Measurements from ENCODE around the gene MSRB3. TPM values are rescaled to one million over a fixed set of nuclear protein-coding genes. Genes with fewer than 3 reads are reported as not detected.

MSRB3 gene
- total RNA-seq, 1 donor = 72.4 TPM

GRCh38 chr12:65343230-65343629 lies 64.7 kb downstream of the MSRB3 start:
- no peak for DNase-seq (ENCODE audit: insufficient read length, low spot score, missing footprints)
- Histone ChIP-seq H3K4me1 (ENCODE audit: insufficient read depth, low read length) (no peaks in the 10 kb centered on the region), H2AFZ (ENCODE audit: low read length) (no peak overlapping the region), H3K79me2 (ENCODE audit: insufficient read depth, low read length) (no peaks in the 10 kb centered on the region), H3K4me2 (ENCODE audit: insufficient read depth, low read length) (no peak overlapping the region), H3K27ac (ENCODE audit: low read depth, low read length) (no peak overlapping the region), H3K36me3 (ENCODE audit: insufficient read depth, low read length) (peaks cover 5% of the 10 kb centered on the region), H3K4me3 (ENCODE audit: insufficient read depth, low read length) (no peak overlapping the region), H3K27me3 (ENCODE audit: insufficient read depth, low read length) (no peaks in the 10 kb centered on the region), H4K20me1 (ENCODE audit: insufficient read depth, low read length) (no peaks in the 10 kb centered on the region), H3K9me3 (ENCODE audit: low read depth, low read length) (no peaks in the 10 kb centered on the region)
- no peak for TF ChIP-seq CTCF (IDR thresholded peaks at IDR 0.05; ENCODE audit: extremely low read depth, low read depth, low read length)

- Histone ChIP-seq H3K4me1 (ENCODE audit: insufficient read depth, low read length) (no peaks in the 10 kb centered on the region), H3K4me3 (ENCODE audit: insufficient read depth, low read length) (no peak overlapping the region), H4K20me1 (ENCODE audit: insufficient read depth, low read length) (no peaks in the 10 kb centered on the region), H3K79me2 (ENCODE audit: insufficient read depth, low read length) (no peaks in the 10 kb centered on the region), H2AFZ (ENCODE audit: low read length) (no peak overlapping the region), H3K4me2 (ENCODE audit: insufficient read depth, low read length) (no peak overlapping the region), H3K27me3 (ENCODE audit: insufficient read depth, low read length) (no peaks in the 10 kb centered on the region), H3K36me3 (ENCODE audit: insufficient read depth, low read length) (no peaks in the 10 kb centered on the region), H3K27ac (ENCODE audit: low read depth, low read length) (no peak overlapping the region), H3K9me3 (ENCODE audit: low read depth, low read length) (no peaks in the 10 kb centered on the region)
- no peak for DNase-seq (ENCODE audit: insufficient read length, low spot score, missing footprints)
- no peak for TF ChIP-seq CTCF (IDR thresholded peaks at IDR 0.05; ENCODE audit: extremely low read depth, low read depth, low read length)
Measured at GRCh38 chr12:65343801-65344200, 65.3 kb downstream of the MSRB3 start.

- H4K20me1 ChIP-seq (ENCODE audit: insufficient read depth, low read length) = no peaks in the 10 kb centered on the region
- H3K27me3 ChIP-seq (ENCODE audit: insufficient read depth, low read length) = no peaks in the 10 kb centered on the region
- no peaks in the 10 kb centered on the region for H3K9me3 ChIP-seq (ENCODE audit: low read depth, low read length)
- H3K36me3 ChIP-seq (ENCODE audit: insufficient read depth, low read length) = peaks cover 3% of the 10 kb centered on the region
- no peak overlapping the region for H3K27ac ChIP-seq (ENCODE audit: low read depth, low read length)
- peaks cover 5% of the 10 kb centered on the region for H3K4me1 ChIP-seq (ENCODE audit: insufficient read depth, low read length)
- DNase-seq (ENCODE audit: insufficient read length, low spot score, missing footprints) = no peak
- H2AFZ ChIP-seq (ENCODE audit: low read length) = no peak overlapping the region
- no peak overlapping the region for H3K4me2 ChIP-seq (ENCODE audit: insufficient read depth, low read length)
- H3K4me3 ChIP-seq (ENCODE audit: insufficient read depth, low read length) = no peak overlapping the region
- H3K79me2 ChIP-seq (ENCODE audit: insufficient read depth, low read length) = no peaks in the 10 kb centered on the region
- TF ChIP-seq CTCF (IDR thresholded peaks at IDR 0.05; ENCODE audit: extremely low read depth, low read depth, low read length) = no peak
Measured at GRCh38 chr12:65355461-65355860, 77.0 kb downstream of the MSRB3 start.

- Histone ChIP-seq H3K4me3 (ENCODE audit: insufficient read depth, low read length) (no peak overlapping the region), H4K20me1 (ENCODE audit: insufficient read depth, low read length) (no peaks in the 10 kb centered on the region), H2AFZ (ENCODE audit: low read length) (no peak overlapping the region), H3K27ac (ENCODE audit: low read depth, low read length) (peak overlapping the region; percentile 14), H3K36me3 (ENCODE audit: insufficient read depth, low read length) (peaks cover 7% of the 10 kb centered on the region), H3K4me1 (ENCODE audit: insufficient read depth, low read length) (peaks cover 15% of the 10 kb centered on the region), H3K9me3 (ENCODE audit: low read depth, low read length) (no peaks in the 10 kb centered on the region), H3K79me2 (ENCODE audit: insufficient read depth, low read length) (no peaks in the 10 kb centered on the region), H3K27me3 (ENCODE audit: insufficient read depth, low read length) (no peaks in the 10 kb centered on the region), H3K4me2 (ENCODE audit: insufficient read depth, low read length) (no peak overlapping the region)
- TF ChIP-seq CTCF (IDR thresholded peaks at IDR 0.05; ENCODE audit: extremely low read depth, low read depth, low read length) = no peak
- DNase-seq (ENCODE audit: insufficient read length, low spot score, missing footprints) = no peak
Measured at GRCh38 chr12:65362234-65363031, 84.0 kb downstream of the MSRB3 start.
